Activated CD8-positive, alpha-beta memory T cell treated with anti-CD3 and anti-CD28 coated beads, Interleukin-2, amount 50 U/mL, for 48 hours (primary cell): ENCODE data around the gene SULT1E1.

ENCODE experiments used
- DNase-seq: peaks from one replicate; pipeline ENCODE4 v3.0.0-alpha.2; 2020

The SULT1E1 gene, protein sequence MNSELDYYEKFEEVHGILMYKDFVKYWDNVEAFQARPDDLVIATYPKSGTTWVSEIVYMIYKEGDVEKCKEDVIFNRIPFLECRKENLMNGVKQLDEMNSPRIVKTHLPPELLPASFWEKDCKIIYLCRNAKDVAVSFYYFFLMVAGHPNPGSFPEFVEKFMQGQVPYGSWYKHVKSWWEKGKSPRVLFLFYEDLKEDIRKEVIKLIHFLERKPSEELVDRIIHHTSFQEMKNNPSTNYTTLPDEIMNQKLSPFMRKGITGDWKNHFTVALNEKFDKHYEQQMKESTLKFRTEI

GRCh38 chr4:69860052-69860451, at the start of gene SULT1E1:
Gene SULT1E1 (minus strand): TSS chr4:69860145. CDS start chr4:69857644, 2,501 bp downstream.
- DNase-seq, result no peak

DNA sequence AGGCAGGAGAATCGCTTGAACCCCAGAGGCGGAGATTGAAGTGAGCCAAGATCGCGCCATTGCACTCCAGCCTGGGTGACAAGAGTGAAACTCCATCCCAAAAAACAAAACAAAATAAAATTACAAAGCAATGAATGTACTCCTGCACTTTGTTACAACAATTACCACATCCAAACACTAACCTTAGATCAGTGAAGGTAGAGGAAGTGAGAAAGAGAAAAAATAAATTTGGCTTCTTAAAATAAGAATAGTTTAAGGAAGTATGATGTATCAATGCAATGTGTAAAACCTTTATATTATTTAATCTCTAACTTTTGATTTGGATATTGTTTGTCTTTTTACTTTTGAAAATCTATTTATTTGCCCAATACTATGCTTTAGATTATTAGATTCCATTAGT, 49.2 kb upstream of the SULT1E1 start:
- no peak for DNase-seq

DNA sequence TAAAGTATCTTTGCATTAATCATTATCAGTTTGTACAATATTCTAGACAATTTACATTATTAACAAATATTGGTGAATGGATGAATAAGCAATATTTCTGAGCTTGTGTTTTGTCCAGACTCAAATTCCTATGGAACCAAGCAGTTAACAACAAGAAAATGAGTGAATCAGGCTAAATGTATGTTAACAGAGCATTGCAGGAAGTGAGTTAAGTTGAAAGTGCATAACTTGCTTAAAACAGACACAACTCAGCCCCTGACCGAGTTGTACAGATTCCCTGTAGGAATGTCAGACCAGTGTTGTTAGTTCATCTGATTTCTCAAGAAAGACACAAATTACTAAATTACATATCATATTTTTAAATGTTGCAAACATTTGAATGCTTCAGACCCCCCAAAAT, 47.2 kb upstream of the SULT1E1 start:
- no peak for DNase-seq

DNA sequence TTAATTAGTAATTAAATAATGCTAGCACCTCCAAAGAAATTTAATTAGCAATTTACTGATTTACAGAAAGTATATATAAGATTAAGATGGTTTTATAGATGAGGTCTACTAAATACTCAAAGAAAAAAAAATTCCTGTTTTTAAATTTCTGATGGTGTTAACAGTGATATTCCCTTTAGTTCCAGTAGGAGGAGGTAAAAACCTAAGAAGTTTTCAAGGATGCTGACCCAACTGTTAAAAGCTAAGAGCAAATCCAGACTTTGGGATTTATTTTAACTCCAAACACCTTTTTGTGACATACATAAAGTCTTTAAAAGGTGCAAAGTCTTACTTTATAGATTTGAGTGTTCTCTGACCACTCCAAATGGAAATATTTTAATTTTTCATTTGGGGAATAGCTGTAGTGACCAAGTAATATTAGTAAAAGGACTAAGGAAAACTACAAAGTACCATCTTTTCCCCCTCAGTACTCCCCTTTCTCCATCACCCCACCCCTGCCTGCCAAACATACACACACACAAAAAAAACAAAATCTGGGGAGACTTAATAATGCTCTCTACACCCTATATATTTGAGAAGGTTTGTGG, 36.7 kb upstream of the SULT1E1 start:
- DNase-seq, result no peak

- no peak for DNase-seq
Measured at GRCh38 chr4:69894721-69895120, 34.8 kb upstream of the SULT1E1 start.

- no peak for DNase-seq
Measured at GRCh38 chr4:69894186-69894585, 34.2 kb upstream of the SULT1E1 start.

DNA sequence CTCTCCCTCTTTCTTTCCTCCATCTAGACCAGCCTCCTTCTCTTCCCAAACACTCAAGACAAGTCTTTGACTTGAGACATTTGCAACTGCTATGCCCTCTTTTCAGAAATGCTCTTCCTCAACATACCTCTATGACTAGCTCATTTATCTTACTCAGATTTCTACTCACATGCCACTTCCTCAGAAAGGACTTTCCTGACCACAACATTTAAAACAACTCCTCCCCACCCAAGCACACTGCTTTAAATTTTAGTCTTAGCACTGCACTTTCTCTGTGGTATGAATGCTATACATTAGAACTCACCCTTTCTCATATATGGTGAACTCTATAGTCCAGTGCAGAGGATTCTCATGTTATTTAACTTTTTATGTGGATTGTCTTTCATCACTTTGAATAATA, 28.4 kb upstream of the SULT1E1 start:
- no peak for DNase-seq

- DNase-seq, result no peak
Measured at GRCh38 chr4:69882150-69882549, 22.2 kb upstream of the SULT1E1 start.

DNA sequence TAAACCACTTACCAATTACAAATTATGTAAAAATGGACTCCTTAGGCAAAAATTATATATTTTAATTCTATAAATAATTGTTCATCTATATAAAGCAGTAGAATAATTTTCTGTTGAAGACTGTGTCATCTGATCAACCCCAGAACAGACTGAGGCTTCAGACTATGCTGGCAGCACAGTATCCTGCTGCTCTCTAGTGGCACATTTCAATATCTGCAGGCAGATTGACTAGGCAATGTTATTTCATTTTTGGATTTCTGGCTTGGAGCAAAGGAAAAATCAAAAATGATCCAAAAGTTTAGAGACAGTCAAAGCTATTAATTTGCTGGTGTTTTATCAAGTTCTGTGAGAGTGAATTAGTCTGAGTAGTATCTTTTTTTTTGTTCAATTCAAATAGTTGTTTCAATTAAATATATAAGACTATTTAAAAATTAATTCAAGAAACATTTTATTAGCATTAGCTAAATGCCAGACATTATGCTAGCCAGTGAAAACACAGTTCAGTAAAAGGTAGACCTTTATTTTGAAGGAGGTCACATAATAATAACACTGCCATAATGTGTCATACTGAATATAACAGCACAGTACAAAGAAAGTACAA, 21.3 kb upstream of the SULT1E1 start:
- no peak for DNase-seq

DNA sequence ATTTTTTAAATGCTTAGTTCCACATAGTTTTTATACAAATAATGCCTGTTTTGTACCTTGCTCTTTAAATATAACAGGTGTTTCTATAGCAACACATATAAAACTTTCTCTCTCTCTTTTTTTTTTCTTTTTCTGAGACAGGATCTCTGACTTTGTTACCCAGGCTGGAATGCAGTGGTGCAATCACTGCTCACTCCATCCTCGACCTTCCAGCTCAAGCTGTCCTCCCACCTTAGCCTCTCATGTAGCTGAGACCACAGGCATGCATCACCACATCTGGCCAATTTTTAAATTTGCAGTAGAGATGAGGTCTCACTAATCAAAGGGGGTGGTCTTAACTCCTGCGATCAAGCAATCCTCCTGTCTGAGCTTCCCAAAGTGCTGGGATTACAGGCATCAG, 18.3 kb upstream of the SULT1E1 start:
- DNase-seq, result no peak

GRCh38 chr4:69877453-69877852, 17.5 kb upstream of the SULT1E1 start:
- no peak for DNase-seq

DNA sequence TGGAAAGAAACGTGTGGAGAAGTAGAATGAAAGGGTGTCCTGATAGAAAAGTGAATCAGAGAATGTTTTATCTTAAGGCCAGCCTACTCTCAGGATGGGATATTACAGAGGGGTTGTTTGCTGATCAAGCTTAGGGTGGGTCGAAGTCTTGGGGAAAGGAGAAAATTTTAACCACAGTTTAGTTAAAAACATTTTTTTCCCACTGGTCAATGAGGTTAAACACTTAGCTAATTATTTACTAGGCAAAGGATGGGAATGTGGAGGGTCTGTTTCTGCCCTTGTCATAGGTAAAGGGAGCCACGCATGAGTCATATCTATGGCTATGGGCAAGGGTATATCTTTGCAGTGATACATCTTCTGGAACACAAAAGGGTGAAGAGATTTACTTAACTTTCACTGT, 16.1 kb upstream of the SULT1E1 start:
- no peak for DNase-seq

GRCh38 chr4:69875576-69875975, 15.6 kb upstream of the SULT1E1 start:
- DNase-seq, result no peak

DNA sequence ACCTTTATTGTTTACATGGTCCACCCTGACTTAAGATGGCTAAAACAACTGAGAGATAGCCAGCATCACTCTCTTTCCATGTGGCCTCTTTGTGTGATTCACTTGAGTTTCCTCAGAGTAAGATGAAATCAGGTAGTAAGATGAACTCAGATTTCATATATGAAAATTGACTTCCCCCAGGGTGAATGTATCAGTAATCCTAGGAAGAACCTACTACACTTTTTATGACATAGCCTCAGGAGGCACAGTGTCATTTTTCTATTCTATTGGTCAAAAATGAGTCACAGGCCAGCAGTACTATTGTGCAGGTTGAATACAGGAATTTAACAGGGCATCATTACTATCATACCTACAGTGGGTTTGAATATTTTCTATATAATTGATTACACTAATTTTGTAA, 14.6 kb upstream of the SULT1E1 start:
- DNase-seq, result no peak

DNA sequence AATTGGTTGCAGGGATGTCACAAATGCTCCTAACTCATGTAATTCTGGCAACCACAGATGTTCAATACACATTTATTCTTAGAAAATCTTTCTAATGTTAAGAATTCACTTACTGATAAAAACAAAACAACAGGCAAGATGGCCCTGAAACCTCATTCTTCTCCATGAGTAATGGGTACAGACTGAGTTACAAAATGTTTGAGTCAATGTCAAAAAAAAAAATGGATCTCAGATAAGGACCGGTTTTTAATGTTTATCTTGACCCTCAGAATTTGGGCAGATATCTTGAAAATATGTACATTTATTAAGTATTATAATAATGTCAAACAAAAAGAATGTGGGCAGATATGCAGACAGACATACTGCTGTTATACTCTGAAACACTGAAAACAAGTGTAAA, 1.8 kb upstream of the SULT1E1 start:
- no peak for DNase-seq

- no peak for DNase-seq
Measured at GRCh38 chr4:69860521-69861298, 765 bp upstream of the SULT1E1 start.

- no peak for DNase-seq
Measured at GRCh38 chr4:69859140-69859685, 732 bp downstream of the SULT1E1 start.

- DNase-seq, result no peak
Measured at GRCh38 chr4:69858690-69859089, 1.3 kb downstream of the SULT1E1 start.

DNA sequence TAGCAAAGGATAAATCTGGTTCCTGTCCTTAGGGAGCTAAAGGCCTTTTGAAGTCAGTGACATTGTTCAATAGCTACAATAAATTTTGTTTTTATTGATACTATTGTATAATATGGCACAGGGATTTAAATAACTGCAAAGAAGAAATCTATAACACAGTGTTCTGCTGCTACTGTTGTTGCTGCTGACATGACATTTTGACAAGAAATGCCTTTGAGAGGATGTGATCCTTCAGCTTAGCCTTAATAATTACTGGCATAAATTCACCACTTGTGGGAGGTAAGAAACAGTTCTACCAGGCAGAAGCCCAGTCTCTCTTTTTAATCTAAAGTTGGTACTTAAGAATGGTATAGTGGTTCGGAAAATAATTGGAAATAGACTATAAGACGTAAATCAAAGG, 4.1 kb downstream of the SULT1E1 start:
- DNase-seq, result no peak

DNA sequence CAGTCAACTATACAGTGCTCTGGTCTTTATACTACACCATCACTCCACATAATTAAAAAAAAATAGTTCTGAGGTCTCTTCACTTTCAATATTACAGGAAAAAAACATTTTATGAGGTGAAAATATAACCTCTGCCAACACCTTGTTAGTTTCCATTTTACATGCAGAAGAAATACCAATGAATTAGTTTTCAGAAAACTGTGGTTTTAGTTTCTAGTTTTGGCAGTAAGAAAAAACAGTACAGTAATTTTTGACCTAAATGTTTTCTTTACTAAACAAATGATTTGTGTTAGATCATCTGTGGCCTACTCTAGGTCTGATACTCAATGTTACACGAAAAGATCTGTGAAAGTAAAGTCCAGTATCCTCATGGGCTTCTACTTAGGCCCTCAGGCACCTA, 10.0 kb downstream of the SULT1E1 start:
- DNase-seq, result no peak

DNA sequence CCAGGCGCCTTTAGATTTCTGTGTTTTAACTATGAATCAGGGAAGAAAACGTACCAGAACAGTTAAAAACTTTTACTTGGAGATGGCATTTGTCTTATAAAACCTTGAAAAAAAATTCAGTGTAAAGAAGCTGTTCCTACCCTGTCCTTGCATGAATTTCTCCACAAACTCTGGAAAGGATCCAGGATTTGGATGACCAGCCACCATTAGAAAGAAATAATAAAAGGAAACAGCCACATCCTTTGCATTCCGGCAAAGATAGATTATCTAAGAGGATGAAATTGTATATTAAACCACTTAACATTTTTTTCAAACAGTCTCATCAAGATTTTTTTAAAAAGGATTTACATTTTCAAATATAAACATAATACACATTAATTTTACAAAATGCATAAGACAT, 10.6 kb downstream of the SULT1E1 start:
- DNase-seq, result no peak

- DNase-seq, result no peak
Measured at GRCh38 chr4:69848028-69848427, 11.9 kb downstream of the SULT1E1 start.

- no peak for DNase-seq
Measured at GRCh38 chr4:69843932-69844331, 16.0 kb downstream of the SULT1E1 start.

GRCh38 chr4:69843301-69843700, 16.6 kb downstream of the SULT1E1 start:
- DNase-seq, result no peak
